Lower leg skin (tissue), 4 donors: ENCODE results near the gene POU4F1. TPM values are rescaled to one million over a fixed set of nuclear protein-coding genes. Genes with fewer than 3 reads are reported as not detected.

Experiments
- DNase-seq, 2 donors: peaks; one replicate each; pipeline ENCODE4 v3.0.0-alpha.2; 2019; ENCODE audit warnings: low spot score in 2 of 2
- H3K4me3 ChIP-seq: fragments of 200-600 bp; sonication (generic); 2 replicates; pipeline ENCODE4 v1.5.1; 2017; ENCODE audit warnings: mild to moderate bottlenecking, low read depth; ENCODE audit not compliant: poor library complexity, severe bottlenecking
- CTCF ChIP-seq, 3 donors: fragments of 450-650 bp; IDR thresholded peaks; one replicate each; pipeline ENCODE4 v1.5.1; 2016; ENCODE audit warnings: antibody characterized with exemption in 3 of 3, mild to moderate bottlenecking in 3 of 3, moderate library complexity in 2 of 3
- POLR2A ChIP-seq, 2 donors: fragments of 450-650 bp; IDR thresholded peaks; one replicate each; pipeline ENCODE4 v1.6.1; 2016 to 2017; ENCODE audit warnings: antibody characterized with exemption in 2 of 2, mild to moderate bottlenecking in 1 of 2, moderate library complexity in 1 of 2
- WGBS, 2 donors: methylation state at CpG; one replicate each; pipeline ENCODE4 v1.1.5; 2018; 5-methylcytosine and 5-hydroxymethylcytosine counted together
- intact Hi-C: fragments of 100-400 bp; cut with DNase I; formaldehyde crosslinking; loops from one replicate; pipeline ENCODE4 v1.15.0; 2023; ENCODE audit warnings: low total_unique reads
- total RNA-seq, 4 donors: library from RNA; depleted of rRNA; stranded (reverse); fragments of >200 nt; gene quantifications; one replicate each; pipeline ENCODE4 v1.1.0, GENCODE V29; 2016

The POU4F1 gene
- total RNA-seq, 4 donors from 2014 or later: 0.10 to 0.13 TPM; not detected in 2

- no peak overlapping the region for H3K4me3 ChIP-seq
- no peak for TF ChIP-seq POLR2A (IDR thresholded peaks at IDR 0.05)
- TF ChIP-seq CTCF (IDR thresholded peaks at IDR 0.05): no peak
- no peak for DNase-seq
- 4 to 8% methylated on average over 15 to 22 of the region's 22 CpGs for WGBS, 2 donors
- intact Hi-C loops: no loop called here
These were observed 7.0 kb downstream of the POU4F1 start for GRCh38 chr13:78596399-78596735.

GRCh38 chr13:78595495-78596398, 7.6 kb downstream of the POU4F1 start:
- intact Hi-C loops: no loop called here
- no peak for TF ChIP-seq POLR2A (IDR thresholded peaks at IDR 0.05)
- TF ChIP-seq CTCF (IDR thresholded peaks at IDR 0.05): no peak
- no peak overlapping the region for H3K4me3 ChIP-seq
- 9 to 10% methylated on average over 35 to 50 of the region's 65 CpGs for WGBS, 2 donors
- no peak for DNase-seq

- TF ChIP-seq CTCF (IDR thresholded peaks at IDR 0.05) (no peak), POLR2A (IDR thresholded peaks at IDR 0.05) (no peak)
- 11 to 14% methylated on average over 8 of the region's 8 CpGs for WGBS, 2 donors
- no peak for DNase-seq
- H3K4me3 ChIP-seq: no peak overlapping the region
- intact Hi-C loops: no loop called here
These were observed 8.8 kb downstream of the POU4F1 start for GRCh38 chr13:78594456-78594975.

GRCh38 chr13:78593652-78594455, 9.5 kb downstream of the POU4F1 start:
- intact Hi-C loops: no loop called here
- no peak overlapping the region for H3K4me3 ChIP-seq
- TF ChIP-seq CTCF (IDR thresholded peaks at IDR 0.05) (no peak), POLR2A (IDR thresholded peaks at IDR 0.05) (no peak)
- 5 to 8% methylated on average over 29 of the region's 29 CpGs for WGBS, 2 donors
- DNase-seq: no peak

- WGBS, 2 donors: 18 to 19% methylated on average over 13 of the region's 13 CpGs
- no peak for TF ChIP-seq CTCF (IDR thresholded peaks at IDR 0.05)
- no peak for TF ChIP-seq POLR2A (IDR thresholded peaks at IDR 0.05)
- no peak for DNase-seq
- H3K4me3 ChIP-seq: no peak overlapping the region
- intact Hi-C loops: no loop called here
These were observed 10.2 kb downstream of the POU4F1 start for GRCh38 chr13:78593129-78593528.
